H54 (cell line): Measurements from ENCODE around the gene CD84.

ENCODE experiments used
- DNase-seq: peaks from one replicate; pipeline ENCODE4 v3.0.0; 2011; ENCODE audit warnings: low spot score, mixed read lengths; ENCODE audit not compliant: insufficient read length
- FAIRE-seq: peaks from 3 replicates; lab custom pipeline; 2011; peaks lifted over from hg19 to GRCh38; lab: Jason Lieb, UNC
- POLR2A ChIP-seq: IDR thresholded peaks from 2 replicates; pipeline ENCODE4 v1.6.1; 2011; ENCODE audit warnings: low read depth, mild to moderate bottlenecking, low read length

CD84 gene

GRCh38 chr1:160549665-160550006 lies 29.7 kb downstream of the CD84 start:
- TF ChIP-seq POLR2A, result no peak
- FAIRE-seq, result no peak
- no peak for DNase-seq

GRCh38 chr1:160548960-160549664 lies 30.2 kb downstream of the CD84 start:
- no peak for DNase-seq
- TF ChIP-seq POLR2A, result no peak
- no peak for FAIRE-seq

GRCh38 chr1:160548183-160548582 lies 31.1 kb downstream of the CD84 start:
- DNase-seq, result no peak
- TF ChIP-seq POLR2A, result no peak
- FAIRE-seq, result no peak

- DNase-seq (no peak), FAIRE-seq (no peak)
- no peak for TF ChIP-seq POLR2A
Observed at GRCh38 chr1:160547422-160547821, 31.9 kb downstream of the CD84 start.

- FAIRE-seq (no peak), DNase-seq (no peak)
- TF ChIP-seq POLR2A, result no peak
Observed at GRCh38 chr1:160546942-160547341, 32.4 kb downstream of the CD84 start.

GRCh38 chr1:160544647-160545046 lies 34.6 kb downstream of the CD84 start:
- no peak for FAIRE-seq
- TF ChIP-seq POLR2A, result no peak
- peak; percentile 14 for DNase-seq

- TF ChIP-seq POLR2A, result no peak
- DNase-seq, result no peak
- FAIRE-seq, result no peak
Observed at GRCh38 chr1:160542303-160542945, 36.9 kb downstream of the CD84 start.

GRCh38 chr1:160541622-160542302 lies 37.5 kb downstream of the CD84 start:
- no peak for TF ChIP-seq POLR2A
- FAIRE-seq (no peak), DNase-seq (no peak)

- FAIRE-seq (no peak), DNase-seq (no peak)
- TF ChIP-seq POLR2A, result no peak
Observed at GRCh38 chr1:160540859-160541233, 38.5 kb downstream of the CD84 start.

- FAIRE-seq, result no peak
- DNase-seq, result no peak
- no peak for TF ChIP-seq POLR2A
Observed at GRCh38 chr1:160539990-160540858, 39.1 kb downstream of the CD84 start.

GRCh38 chr1:160539684-160539989 lies 39.7 kb downstream of the CD84 start:
- DNase-seq (no peak), FAIRE-seq (no peak)

GRCh38 chr1:160538985-160539651 lies 40.2 kb downstream of the CD84 start:
- DNase-seq (no peak), FAIRE-seq (no peak)
- no peak for TF ChIP-seq POLR2A

More at GRCh38 chr1:160539684-160539989, 39.7 kb downstream of the CD84 start:
- no peak for TF ChIP-seq POLR2A
